HTERT RPE-1 (cell line): ENCODE data around the gene RNF135.
"Not testable (repeated sequence)": the region's sequence is repeated elsewhere in the genome, so short reads cannot be mapped to it uniquely, and the experiment has no call there.

Source experiments
- in situ Hi-C: fragments of 300-500 bp; cut with MboI; formaldehyde crosslinking; loops from 4 replicates; pipeline ENCODE4 v1.14.3; 2020; ENCODE audit warnings: low sequenced_read_pairs

RNF135 gene, protein sequence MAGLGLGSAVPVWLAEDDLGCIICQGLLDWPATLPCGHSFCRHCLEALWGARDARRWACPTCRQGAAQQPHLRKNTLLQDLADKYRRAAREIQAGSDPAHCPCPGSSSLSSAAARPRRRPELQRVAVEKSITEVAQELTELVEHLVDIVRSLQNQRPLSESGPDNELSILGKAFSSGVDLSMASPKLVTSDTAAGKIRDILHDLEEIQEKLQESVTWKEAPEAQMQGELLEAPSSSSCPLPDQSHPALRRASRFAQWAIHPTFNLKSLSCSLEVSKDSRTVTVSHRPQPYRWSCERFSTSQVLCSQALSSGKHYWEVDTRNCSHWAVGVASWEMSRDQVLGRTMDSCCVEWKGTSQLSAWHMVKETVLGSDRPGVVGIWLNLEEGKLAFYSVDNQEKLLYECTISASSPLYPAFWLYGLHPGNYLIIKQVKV

DNA sequence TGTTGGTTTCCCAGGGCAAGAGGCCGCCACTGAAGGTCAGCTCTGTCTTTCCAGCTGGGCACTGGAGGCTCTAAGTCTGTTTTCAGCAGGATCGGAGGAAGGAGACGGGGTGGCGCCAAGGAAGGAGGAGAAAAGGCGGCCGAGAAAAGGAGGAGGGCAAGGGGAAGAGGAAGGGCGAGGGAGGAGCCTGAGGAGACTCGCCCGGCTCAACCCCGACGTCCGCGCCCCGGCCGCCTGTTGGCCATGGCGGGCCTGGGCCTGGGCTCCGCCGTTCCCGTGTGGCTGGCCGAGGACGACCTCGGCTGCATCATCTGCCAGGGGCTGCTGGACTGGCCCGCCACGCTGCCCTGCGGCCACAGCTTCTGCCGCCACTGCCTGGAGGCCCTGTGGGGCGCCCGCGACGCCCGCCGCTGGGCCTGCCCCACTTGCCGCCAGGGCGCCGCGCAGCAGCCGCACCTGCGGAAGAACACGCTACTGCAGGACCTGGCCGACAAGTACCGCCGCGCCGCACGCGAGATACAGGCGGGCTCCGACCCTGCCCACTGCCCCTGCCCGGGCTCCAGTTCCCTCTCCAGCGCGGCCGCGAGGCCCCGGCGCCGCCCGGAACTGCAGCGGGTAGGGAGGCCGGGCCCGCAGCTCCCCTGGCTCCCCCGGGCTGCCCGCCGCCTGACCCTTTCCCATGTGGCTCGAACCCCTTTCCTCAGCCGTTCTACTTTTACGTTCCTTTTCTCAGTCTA, at the start of gene RNF135:
Gene RNF135, plus strand, starts transcription at position 209 of the 737 bp plus-strand sequence. Its CDS starts 35 bp downstream, at position 244.
- in situ Hi-C loops: no loop called here

DNA sequence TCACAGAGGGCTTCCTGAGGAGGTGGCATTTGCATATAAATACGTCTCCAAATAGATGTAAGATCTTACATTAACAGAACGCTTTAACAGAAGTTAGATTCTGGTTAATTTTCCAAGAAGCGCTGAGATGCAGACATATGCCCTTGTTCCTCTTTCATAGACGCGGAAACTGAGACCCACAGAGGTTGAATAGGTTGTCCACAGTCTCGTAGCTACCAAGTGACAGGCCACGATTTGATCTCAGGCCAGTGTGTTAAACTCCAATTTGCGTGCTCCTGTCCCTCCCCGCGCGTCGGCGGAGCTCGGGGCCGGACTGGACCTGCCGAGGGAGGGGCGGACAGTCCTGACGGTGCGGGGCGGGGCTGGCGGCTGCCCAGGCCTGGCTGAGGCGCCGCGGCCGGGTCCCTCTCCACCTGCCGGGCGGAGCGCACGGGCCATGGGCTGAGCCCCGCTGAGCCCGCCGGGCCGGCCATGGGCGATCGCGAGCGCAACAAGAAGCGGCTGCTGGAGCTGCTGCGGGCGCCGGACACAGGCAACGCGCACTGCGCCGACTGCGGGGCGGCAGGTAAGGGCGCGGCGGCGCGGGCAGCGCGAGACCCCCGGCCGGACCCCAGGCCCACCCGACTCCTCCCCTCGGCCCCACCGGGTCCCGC, 49.2 kb upstream of the RNF135 start, which contains the start of gene ADAP2:
Gene ADAP2, plus strand, starts transcription at position 402 of the 653 bp plus-strand sequence. Its CDS starts 70 bp downstream, at position 472.
- in situ Hi-C loops: no loop called here

DNA sequence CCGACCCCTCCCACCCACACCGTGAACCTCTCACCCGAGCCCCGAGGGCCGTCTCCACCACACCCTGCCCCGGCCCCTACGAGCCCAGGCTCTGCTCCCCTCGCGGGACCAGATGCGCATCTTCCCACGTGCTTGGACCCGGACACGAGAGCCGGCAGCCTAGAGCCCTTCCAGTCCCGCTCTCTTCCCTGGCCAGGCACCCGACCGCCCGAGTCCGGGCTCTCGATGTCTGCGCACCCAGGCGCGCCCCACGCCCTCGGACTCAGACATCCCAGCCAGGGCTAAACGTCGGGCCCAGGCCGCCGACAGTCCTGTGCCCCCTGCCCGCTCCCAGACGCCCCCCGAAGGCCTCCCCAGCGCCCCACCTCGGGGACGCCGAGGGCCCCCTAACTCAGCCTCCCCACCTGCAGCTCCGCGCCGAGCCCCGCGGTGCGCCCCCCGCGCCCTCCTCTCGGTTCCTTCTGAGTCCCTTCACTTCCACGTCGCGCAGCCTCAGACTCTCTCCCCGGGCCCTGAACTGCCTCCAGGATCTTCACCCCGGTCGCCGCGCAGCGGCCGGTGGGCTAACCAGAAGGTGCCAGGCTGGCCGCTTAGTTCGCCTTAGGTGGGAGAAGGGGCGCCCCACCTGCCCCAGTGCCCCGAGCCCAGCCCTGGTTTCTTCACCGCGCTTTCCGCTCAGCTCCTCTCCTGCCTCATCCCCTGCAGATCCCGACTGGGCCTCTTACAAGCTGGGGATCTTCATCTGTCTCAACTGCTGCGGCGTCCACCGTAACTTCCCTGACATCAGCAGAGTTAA, 48.4 kb upstream of the RNF135 start:
- in situ Hi-C loops: no loop called here

DNA sequence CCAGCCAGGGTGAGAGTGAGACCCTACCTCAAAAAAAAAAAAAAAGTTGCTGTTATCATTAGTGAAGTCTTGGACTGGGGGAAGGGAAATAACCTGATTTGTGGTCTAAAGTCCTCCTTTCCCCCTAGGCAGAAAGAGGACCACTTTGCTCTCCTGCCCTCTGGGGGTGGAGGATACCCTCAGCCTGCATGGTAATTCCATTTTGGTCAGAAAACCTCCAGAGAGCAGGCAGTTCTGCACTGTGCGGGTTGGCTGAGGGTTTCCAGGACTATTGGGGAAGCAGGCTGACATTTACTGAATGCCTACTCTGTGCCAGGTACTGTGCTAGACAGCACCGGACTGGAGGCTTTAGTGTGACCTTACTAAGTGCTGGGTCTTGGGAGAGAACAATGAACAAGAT, 46.5 kb upstream of the RNF135 start:
- in situ Hi-C loops: no loop called here

DNA sequence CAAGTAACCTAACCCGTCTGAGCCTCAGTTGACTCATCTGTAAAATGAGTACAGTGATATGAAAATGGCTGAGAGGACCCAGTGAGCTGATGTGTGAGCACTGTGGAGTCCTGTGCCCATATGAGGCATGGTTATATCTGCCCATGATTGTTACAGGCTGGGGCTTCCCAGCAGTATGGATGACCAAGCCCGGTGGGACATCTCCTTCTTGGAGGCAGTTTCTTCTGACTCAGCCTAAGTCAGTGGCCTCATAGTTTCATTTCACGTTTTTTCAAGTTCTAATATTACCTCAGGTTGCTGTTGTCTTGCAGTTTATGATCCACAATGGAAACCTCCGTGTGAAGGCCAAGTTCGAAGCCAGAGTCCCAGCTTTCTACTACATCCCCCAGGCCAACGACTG, 44.3 kb upstream of the RNF135 start:
- in situ Hi-C loops: no loop called here

DNA sequence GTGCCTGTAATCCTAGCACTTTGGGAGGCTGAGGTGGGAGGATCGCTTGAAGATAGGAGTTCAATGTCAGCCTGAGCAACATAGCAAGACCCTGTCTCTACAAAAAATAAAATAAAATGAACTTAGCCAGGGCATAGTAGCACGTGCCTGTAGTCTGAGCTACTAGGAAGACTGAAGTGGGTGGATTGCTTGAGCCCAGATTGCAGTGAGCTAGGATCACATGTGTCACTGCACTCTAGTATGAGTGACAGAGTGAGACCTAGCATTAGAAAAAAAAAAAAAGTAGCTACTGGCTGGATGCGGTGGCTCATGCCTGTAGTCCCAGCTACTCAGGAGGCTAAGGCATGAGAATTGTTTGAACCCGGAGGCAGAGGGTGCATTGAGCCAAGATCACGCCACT, 43.1 kb upstream of the RNF135 start:
- in situ Hi-C loops: no loop called here

DNA sequence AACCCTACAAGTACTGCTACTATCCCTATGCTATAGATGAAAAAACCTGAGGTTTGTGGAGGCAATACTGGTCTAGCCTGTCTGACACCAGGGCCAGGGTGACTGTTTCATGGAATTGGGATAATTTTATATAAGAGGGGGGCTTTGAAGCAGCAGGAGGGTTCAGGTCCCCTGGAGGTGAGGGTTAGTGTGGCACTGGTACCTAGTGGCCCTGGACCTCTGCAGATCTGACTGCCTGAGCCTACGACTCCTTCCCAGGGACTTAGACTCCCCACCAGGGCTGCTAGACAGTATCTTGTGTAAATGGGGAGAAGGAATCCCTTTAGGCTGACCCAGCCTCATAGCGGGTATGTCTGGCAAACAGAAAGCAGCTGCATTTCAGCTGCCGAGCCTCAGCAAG, 42.3 kb upstream of the RNF135 start:
- in situ Hi-C loops: no loop called here

DNA sequence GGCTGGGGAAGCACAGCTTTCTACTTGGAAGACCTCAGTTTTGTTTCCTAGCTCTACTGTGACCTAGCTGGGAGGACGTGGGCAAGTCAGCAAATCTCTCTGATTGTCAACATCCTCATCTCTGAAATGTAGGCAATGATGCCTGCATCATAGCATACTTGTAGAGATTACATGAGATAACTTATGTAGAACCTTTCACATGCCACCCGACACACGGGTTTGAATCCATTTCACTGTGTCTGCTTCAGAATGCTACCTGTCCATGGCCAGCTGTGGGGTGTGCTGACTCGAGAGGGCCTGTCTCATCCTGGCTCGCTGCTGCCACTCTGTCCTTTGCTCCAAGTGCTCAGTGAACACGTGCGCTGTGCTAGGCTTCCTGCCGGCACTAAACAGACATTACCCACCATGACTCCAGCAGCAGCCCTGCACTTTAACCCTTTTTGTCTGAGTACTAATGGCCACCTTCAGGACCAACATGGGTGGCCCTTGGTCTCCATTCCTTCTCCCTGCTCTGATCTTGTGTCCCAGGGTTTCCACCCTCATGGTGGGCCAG, 41.7 kb upstream of the RNF135 start:
- in situ Hi-C loops: no loop called here

DNA sequence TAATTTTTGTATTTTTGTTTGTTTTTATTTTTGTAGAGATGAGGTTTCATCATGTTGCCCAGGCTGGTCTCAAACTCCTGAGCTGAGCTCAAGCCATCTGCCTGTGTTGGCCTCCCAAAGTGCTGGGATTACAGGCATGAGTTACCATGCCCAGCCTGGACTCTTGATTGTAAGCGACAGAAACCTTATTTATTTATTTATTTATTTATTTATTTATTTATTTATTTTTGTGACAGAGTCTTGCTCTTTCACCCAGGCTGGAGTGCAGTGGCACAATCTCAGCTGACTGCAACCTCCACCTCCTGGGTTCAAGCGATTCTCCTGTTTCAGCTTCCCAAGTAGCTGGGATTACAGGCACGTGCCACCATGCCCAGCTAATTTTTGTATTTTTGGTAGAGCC, 41.0 kb upstream of the RNF135 start:
- in situ Hi-C loops: not testable (repeated sequence)

DNA sequence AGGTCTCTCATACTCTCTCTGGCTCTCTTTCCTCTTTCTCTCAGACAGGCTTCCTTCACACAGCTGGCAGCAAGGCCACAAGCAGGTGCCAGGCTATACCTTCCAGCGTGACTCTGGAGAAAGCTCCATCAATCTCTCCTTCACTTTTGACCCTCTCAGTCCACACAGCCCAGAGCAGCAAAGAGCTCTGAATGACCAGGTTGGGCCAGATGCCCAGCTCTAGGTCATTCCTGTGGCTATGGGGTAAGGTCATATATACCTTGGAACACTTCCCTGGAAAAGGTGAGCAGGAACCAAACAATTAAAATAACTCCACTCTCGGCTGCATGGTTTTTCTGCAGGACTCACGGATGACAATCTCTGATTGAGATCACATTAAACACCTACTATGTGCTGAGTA, 40.3 kb upstream of the RNF135 start:
- in situ Hi-C loops: no loop called here

DNA sequence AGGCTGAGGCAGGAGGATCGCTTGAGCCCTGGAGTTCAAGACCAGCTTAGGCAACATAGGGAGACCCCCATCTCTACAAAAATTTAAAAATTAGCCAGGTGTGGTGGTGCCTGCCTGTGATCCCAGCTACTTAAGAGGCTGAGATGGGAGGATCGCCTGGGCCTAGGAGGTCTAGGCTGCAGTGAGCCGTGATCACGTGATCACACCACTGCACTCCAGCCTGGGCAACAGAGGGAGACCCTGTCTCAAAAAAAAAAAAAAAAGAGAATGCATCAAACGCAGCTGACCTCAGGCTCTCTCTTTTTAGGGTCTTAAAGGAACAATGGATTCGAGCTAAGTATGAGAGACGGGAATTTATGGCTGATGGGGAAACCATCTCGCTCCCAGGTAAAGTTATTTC, 39.3 kb upstream of the RNF135 start:
- in situ Hi-C loops: not testable (repeated sequence)

DNA sequence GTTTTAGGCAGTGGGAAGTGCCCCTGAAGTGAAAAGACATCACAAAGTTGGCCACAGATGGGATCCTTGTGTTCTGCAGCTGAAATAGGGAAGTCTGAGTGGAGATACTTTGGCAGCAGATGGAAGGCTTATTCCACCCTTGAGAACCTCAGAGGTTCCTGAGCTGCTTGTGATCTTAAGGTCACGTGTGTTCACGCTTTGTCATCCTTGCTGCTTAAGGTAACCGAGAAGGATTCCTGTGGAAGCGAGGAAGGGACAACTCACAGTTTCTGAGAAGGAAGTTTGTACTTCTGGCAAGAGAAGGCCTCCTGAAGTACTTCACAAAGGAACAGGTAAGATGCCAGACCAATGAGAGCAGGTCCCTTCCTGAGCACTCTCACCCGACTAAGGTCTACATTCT, 36.9 kb upstream of the RNF135 start:
- in situ Hi-C loops: no loop called here

DNA sequence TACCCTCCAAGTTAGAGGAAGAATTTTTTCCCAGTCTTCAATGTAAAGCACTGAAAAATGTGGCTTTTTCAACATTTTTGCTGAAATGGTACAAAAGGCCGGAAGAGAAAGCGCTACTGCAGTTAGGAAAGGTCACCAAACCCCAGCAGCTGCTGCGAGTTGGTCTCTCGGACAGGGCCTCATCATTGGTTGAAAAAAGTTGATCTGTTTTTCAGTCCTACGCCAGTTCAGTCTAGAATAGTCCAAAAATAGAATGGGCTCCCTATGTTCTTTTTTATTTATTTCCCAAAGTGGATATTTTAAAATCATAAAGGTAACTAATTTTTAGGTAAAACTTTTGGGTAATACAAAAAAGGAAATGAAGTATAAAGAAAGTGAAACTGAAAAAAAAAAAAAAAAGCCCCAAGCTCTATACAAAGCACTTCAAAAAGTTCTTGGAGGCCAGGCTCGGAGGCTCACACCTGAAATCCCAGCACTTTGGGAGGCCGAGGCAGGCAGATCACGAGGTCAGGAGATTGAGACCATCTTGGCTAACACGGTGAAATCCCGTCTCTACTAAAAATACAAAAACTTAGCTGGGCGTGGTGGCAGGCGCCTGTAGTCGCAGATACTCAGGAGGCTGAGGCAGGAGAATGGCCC, 31.7 kb upstream of the RNF135 start:
- in situ Hi-C loops: no loop called here

DNA sequence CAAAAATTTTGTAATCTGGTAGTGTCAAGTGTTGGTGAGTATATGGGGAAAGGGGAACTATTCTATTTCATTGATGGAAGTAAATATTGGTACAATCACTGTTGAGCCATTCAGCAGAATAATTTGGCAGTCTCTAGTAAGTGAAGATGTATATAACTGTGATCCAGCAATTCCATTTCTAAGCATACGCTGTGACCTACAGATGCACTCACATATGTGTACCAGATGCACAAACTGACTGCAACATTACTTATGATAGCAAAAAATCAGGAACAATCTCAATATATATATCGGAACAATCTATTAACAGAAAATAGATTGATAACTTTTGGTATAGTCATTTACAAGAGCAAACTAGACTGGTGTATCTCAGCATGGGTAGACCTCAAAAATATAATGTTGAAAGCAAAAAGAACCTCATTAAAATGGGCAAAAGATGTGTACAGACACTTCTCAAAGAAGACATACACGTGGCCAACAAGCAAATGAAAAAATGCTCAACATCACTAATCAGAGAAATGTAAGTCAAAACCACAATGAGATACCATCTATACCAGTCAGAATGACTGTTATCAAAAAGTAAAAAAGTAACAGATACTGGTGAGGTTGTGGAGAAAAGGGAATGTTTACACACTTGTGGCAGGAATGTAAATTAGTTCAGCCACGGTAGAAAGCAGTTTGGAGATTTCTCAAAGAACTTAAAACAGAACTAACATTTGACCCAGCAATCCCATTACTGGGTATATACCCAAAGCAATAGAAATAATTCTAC, 28.3 kb upstream of the RNF135 start:
- in situ Hi-C loops: no loop called here

DNA sequence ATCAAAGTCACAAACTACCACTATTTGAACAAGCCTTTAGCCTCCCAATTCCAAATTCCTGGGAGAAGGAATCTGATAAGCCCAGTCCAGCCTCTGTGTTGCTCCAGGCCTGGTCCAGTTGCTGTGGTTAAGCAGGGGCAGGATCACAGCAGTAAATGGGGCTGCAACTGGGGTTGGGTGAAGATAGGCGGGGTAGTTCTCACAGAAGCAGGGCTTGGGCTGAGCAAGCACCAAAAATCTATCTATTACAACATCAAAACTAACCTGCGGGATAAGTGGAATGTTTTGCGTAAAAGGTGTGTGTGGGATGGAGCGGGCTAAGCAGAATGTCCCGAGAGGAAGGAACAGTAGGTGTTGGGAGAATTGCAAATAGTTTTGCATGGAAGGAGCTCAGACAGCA, 23.0 kb upstream of the RNF135 start:
- in situ Hi-C loops: no loop called here

DNA sequence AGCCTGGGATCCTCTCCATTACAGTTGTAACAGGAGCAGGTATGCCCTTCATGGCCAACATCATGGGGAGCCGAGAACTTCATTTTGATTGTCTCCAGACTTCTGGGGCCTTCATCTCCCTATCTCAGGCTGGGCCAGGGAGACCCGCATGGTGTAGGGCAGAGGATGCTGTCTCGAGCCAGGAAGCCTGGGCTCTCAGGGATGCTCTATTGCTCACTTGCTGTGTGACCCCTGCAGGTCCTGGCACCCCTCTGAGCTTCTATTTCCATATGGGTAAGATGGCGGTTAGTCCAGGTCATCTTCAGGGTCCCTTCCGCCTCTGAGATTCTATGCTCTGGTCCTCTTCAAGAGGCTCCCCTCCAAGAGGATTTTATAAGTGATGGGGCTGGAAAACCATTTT, 20.6 kb upstream of the RNF135 start:
- in situ Hi-C loops: no loop called here

DNA sequence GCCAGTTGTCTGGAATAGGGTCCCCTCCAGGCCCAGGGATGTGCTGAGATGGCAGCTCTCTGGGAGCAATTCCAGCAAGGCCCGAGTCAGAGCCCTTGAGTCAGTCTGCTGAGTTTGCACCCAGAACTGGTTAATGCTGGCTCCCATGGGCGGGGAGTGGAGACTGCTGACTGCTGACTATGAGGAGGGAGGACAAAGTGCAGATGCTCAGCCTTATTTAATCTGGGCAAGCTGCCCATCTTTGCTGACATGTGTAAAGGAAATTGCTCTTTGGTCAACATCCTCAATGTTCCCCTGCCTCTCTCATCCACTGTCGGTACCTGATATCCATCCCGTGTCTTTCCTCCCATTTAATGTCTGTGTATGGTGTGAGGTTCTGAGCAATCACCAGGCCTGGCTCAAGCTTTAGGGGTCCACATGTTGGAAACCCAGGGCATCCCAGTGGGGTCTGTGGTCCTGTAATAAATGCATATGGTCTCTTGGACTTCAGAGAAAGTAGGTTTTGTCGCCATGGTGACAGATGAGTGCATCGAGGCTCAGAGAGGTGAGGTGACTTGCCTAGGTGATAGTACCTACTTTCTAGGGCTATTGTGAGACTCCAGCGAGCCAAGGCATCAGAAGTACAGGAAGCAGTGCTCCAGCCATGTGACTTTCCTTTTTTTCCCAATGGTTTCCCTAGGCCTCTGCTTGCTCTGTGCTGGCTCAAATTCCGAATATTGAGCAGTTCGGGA, 20.0 kb upstream of the RNF135 start:
- in situ Hi-C loops: no loop called here

DNA sequence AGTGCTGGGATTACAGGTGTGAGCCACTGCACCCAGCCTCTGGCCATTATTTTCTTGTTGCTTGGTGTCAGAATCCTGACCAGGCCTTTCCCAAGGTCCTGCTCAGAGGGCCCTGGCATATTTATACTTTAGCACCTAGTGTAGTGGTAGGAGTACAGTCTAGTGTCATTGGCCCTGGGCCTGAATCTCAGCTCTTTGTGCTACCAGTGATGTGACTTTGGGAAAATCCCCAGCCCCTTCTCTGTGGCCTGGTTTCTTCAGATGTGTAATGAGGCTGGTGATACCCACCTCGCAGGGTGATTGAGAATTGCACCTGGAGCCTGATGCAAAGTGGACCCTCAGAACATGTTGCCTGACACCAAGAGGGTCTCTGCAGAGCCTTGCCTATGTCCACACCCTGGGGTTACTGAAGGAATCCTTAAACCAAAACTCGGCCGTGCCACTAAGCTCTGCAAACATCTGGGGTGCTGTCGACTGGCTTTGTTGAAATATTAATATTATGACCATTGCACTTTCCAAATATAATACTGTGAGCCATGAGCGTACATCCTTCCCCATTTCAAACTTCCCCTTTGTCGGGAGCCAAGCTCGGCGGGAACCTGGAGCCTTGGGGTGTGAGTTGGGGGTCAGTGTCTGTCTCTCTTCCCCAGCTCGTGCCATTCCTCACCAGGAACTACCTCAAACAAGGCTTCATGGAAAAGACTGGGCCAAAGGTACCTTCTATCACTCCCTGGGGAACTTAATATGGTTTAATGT, 18.0 kb upstream of the RNF135 start:
- in situ Hi-C loops: no loop called here
